Activated CD4-positive, alpha-beta T cell treated with anti-CD3 and anti-CD28 coated beads, Interleukin-10, Interleukin-2, amounts not matched to agents 100 ng/mL and 50 ng/mL, durations not matched to agents 16 hours and 8 hours (primary cell): ENCODE data around the gene ARSG.
"Not testable (repeated sequence)": the region's sequence is repeated elsewhere in the genome, so short reads cannot be mapped to it uniquely, and the experiment has no call there.

Source experiments
- DNase-seq: peaks from one replicate; pipeline ENCODE4 v3.0.0-alpha.2; 2020

The ARSG gene

GRCh38 chr17:68308486-68308885, 17.2 kb downstream of the ARSG start:
- not testable (repeated sequence) for DNase-seq

- DNase-seq, result not testable (repeated sequence)
These were observed 17.9 kb downstream of the ARSG start for GRCh38 chr17:68309066-68309670.

GRCh38 chr17:68310152-68310551, 18.9 kb downstream of the ARSG start:
- DNase-seq, result peak; percentile 25

- no peak for DNase-seq
These were observed 23.7 kb downstream of the ARSG start for GRCh38 chr17:68314916-68315535.

- DNase-seq, result no peak
These were observed 24.6 kb downstream of the ARSG start for GRCh38 chr17:68315930-68316329.

- DNase-seq, result no peak
These were observed 26.2 kb downstream of the ARSG start for GRCh38 chr17:68317458-68317857.

GRCh38 chr17:68318103-68318991, 27.1 kb downstream of the ARSG start:
- DNase-seq, result no peak

- DNase-seq, result no peak
These were observed 28.3 kb downstream of the ARSG start for GRCh38 chr17:68319410-68320162.

GRCh38 chr17:68320311-68320865, 29.1 kb downstream of the ARSG start:
- no peak for DNase-seq

GRCh38 chr17:68320943-68321555, 29.8 kb downstream of the ARSG start:
- no peak for DNase-seq

- DNase-seq, result no peak
These were observed 30.3 kb downstream of the ARSG start for GRCh38 chr17:68321556-68321954.

GRCh38 chr17:68322630-68323029, 31.3 kb downstream of the ARSG start:
- DNase-seq, result no peak

- no peak for DNase-seq
These were observed 32.8 kb downstream of the ARSG start for GRCh38 chr17:68324114-68324513.

GRCh38 chr17:68324654-68325336, 33.5 kb downstream of the ARSG start:
- DNase-seq, result no peak

- DNase-seq, result no peak
These were observed 34.7 kb downstream of the ARSG start for GRCh38 chr17:68325961-68326360.

GRCh38 chr17:68326681-68327080, 35.4 kb downstream of the ARSG start:
- no peak for DNase-seq

GRCh38 chr17:68327823-68328557, 36.7 kb downstream of the ARSG start:
- DNase-seq, result no peak

GRCh38 chr17:68328676-68329075, 37.4 kb downstream of the ARSG start:
- DNase-seq, result no peak

GRCh38 chr17:68329331-68329730, 38.0 kb downstream of the ARSG start:
- DNase-seq, result no peak

GRCh38 chr17:68331932-68332331, 40.6 kb downstream of the ARSG start:
- DNase-seq, result not testable (repeated sequence)

GRCh38 chr17:68334393-68334792, 43.1 kb downstream of the ARSG start:
- no peak for DNase-seq
